GM12878 (cell line): ENCODE measurements around the gene ZNF783.

ENCODE experiments used
- DPF2 ChIP-seq: fragments of 450-650 bp; IDR thresholded peaks from 2 replicates; pipeline ENCODE4 v1.6.1; 2017; ENCODE audit warnings: mild to moderate bottlenecking
- TF ChIP-seq, protein P1 (sequence below), 3 experiments: IDR thresholded peaks in 2 of 3; conservative IDR thresholded peaks in 1 of 3; 2 replicates each; pipeline ENCODE4 v1.5.1; 2011; ENCODE audit warnings: low read depth in 3 of 3, low read length in 3 of 3, mild to moderate bottlenecking in 3 of 3, control low read depth in 2 of 3, moderate library complexity in 2 of 3, inconsistent platforms in 1 of 3, mixed read lengths in 1 of 3; ENCODE audit not compliant: control insufficient read depth in 2 of 3, insufficient read depth in 1 of 3; ENCODE audit errors: extremely low read depth in 1 of 3
- TF ChIP-seq, protein P2 (sequence below): fragments of 450-650 bp; IDR thresholded peaks from 2 replicates; pipeline ENCODE4 v1.6.1; 2017; ENCODE audit warnings: low read depth, mild to moderate bottlenecking, moderate library complexity

DNA sequence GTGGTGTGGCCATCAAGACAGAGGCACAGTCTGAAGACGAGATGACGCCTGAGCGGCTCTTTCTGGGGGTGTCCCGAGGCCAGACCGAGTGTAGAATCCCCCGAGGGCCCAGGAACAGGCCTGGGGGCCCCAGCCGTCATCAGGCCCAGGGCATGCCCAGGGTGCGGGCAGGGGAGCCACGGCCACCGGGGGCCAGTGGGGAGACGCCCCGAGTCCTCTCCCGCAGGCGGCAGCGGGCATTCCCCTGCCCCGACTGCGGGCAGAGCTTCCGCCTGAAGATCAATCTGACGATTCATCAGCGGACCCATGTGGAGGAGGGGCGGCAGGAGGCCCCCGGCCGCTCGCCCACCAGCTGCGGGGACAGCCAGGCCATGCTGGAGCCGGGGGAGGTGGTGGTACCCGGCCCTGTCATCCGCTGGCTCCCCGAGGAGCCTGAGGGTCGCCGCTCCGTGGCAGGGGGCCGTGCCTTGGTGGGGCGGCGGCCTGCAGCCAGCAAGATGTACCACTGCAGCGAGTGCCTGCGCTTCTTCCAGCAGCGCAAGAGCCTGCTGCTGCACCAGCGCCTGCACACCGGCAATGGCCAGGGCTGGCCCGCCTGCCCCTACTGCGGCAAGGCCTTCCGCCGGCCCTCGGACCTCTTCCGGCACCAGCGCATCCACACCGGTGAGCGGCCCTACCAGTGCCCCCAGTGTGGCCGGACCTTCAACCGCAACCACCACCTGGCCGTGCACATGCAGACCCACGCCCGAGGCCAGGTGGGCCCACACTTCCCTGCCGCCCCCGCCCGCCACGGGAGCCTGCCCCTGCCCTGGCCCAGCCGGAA is 19.7 kb downstream of the ZNF783 start:
- TF ChIP-seq, protein P1, sequence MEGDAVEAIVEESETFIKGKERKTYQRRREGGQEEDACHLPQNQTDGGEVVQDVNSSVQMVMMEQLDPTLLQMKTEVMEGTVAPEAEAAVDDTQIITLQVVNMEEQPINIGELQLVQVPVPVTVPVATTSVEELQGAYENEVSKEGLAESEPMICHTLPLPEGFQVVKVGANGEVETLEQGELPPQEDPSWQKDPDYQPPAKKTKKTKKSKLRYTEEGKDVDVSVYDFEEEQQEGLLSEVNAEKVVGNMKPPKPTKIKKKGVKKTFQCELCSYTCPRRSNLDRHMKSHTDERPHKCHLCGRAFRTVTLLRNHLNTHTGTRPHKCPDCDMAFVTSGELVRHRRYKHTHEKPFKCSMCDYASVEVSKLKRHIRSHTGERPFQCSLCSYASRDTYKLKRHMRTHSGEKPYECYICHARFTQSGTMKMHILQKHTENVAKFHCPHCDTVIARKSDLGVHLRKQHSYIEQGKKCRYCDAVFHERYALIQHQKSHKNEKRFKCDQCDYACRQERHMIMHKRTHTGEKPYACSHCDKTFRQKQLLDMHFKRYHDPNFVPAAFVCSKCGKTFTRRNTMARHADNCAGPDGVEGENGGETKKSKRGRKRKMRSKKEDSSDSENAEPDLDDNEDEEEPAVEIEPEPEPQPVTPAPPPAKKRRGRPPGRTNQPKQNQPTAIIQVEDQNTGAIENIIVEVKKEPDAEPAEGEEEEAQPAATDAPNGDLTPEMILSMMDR (IDR thresholded peaks at IDR 0.05 in 2 of 3, conservative IDR thresholded peaks at IDR 0.05 in 1 of 3; ENCODE audit: control insufficient read depth in 2 of 3, extremely low read depth in 1 of 3, insufficient read depth in 1 of 3, low read depth in 3 of 3, low read length in 3 of 3): no peak
- TF ChIP-seq, protein P2, sequence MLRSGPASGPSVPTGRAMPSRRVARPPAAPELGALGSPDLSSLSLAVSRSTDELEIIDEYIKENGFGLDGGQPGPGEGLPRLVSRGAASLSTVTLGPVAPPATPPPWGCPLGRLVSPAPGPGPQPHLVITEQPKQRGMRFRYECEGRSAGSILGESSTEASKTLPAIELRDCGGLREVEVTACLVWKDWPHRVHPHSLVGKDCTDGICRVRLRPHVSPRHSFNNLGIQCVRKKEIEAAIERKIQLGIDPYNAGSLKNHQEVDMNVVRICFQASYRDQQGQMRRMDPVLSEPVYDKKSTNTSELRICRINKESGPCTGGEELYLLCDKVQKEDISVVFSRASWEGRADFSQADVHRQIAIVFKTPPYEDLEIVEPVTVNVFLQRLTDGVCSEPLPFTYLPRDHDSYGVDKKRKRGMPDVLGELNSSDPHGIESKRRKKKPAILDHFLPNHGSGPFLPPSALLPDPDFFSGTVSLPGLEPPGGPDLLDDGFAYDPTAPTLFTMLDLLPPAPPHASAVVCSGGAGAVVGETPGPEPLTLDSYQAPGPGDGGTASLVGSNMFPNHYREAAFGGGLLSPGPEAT: no peak
- no peak for TF ChIP-seq DPF2
